Activated T-helper 9 cell treated with anti-CD3 and anti-CD28 coated beads, Interleukin-2, amount 50 U/mL, for 16 hours (primary cell): ENCODE results near the gene PHC1.
"Not testable (repeated sequence)": the region's sequence is repeated elsewhere in the genome, so short reads cannot be mapped to it uniquely, and the experiment has no call there.

Experiments
- DNase-seq: peaks from one replicate; pipeline ENCODE4 v3.0.0-alpha.2; 2020; ENCODE audit warnings: low read depth

PHC1 gene

GRCh38 chr12:8914033-8914715 lies at the start of gene PHC1:
Gene PHC1 (plus strand): TSS chr12:8914509. CDS start chr12:8917678, 3,169 bp downstream.
- DNase-seq: peak; percentile 70

GRCh38 chr12:8866429-8866828 lies 47.9 kb upstream of the PHC1 start:
- DNase-seq: no peak

- DNase-seq: no peak
Measured at GRCh38 chr12:8867009-8867408, 47.3 kb upstream of the PHC1 start.

- DNase-seq: no peak
Measured at GRCh38 chr12:8867786-8868185, 46.5 kb upstream of the PHC1 start.

GRCh38 chr12:8870586-8870985 lies 43.7 kb upstream of the PHC1 start:
- no peak for DNase-seq

- no peak for DNase-seq
Measured at GRCh38 chr12:8871068-8871467, 43.2 kb upstream of the PHC1 start.

- DNase-seq: no peak
Measured at GRCh38 chr12:8876887-8877286, 37.4 kb upstream of the PHC1 start.

- no peak for DNase-seq
Measured at GRCh38 chr12:8886502-8887284, 27.6 kb upstream of the PHC1 start.

GRCh38 chr12:8887285-8887715 lies 27.0 kb upstream of the PHC1 start:
- no peak for DNase-seq

GRCh38 chr12:8890313-8891085 lies 23.8 kb upstream of the PHC1 start:
- DNase-seq: peak; percentile 46

GRCh38 chr12:8891976-8892375 lies 22.3 kb upstream of the PHC1 start:
- DNase-seq: no peak

- no peak for DNase-seq
Measured at GRCh38 chr12:8894378-8894777, 19.9 kb upstream of the PHC1 start.

- DNase-seq: no peak
Measured at GRCh38 chr12:8894986-8895385, 19.3 kb upstream of the PHC1 start.

GRCh38 chr12:8897081-8897480 lies 17.2 kb upstream of the PHC1 start:
- DNase-seq: no peak

- DNase-seq: no peak
Measured at GRCh38 chr12:8899830-8900229, 14.5 kb upstream of the PHC1 start.

- DNase-seq: not testable (repeated sequence)
Measured at GRCh38 chr12:8902703-8903102, 11.6 kb upstream of the PHC1 start.

GRCh38 chr12:8903646-8904045 lies 10.7 kb upstream of the PHC1 start:
- DNase-seq: no peak

GRCh38 chr12:8904665-8905064 lies 9.6 kb upstream of the PHC1 start:
- no peak for DNase-seq

- no peak for DNase-seq
Measured at GRCh38 chr12:8905546-8905945, 8.8 kb upstream of the PHC1 start.

GRCh38 chr12:8906266-8907180 lies 7.8 kb upstream of the PHC1 start:
- no peak for DNase-seq

GRCh38 chr12:8907513-8907912 lies 6.8 kb upstream of the PHC1 start:
- no peak for DNase-seq

- no peak for DNase-seq
Measured at GRCh38 chr12:8909752-8910151, 4.6 kb upstream of the PHC1 start.
